Measurements from ENCODE around the gene CHCHD1.
"Not testable (repeated sequence)": the region's sequence is repeated elsewhere in the genome, so short reads cannot be mapped to it uniquely, and the experiment has no call there.

CHCHD1 gene

DNA sequence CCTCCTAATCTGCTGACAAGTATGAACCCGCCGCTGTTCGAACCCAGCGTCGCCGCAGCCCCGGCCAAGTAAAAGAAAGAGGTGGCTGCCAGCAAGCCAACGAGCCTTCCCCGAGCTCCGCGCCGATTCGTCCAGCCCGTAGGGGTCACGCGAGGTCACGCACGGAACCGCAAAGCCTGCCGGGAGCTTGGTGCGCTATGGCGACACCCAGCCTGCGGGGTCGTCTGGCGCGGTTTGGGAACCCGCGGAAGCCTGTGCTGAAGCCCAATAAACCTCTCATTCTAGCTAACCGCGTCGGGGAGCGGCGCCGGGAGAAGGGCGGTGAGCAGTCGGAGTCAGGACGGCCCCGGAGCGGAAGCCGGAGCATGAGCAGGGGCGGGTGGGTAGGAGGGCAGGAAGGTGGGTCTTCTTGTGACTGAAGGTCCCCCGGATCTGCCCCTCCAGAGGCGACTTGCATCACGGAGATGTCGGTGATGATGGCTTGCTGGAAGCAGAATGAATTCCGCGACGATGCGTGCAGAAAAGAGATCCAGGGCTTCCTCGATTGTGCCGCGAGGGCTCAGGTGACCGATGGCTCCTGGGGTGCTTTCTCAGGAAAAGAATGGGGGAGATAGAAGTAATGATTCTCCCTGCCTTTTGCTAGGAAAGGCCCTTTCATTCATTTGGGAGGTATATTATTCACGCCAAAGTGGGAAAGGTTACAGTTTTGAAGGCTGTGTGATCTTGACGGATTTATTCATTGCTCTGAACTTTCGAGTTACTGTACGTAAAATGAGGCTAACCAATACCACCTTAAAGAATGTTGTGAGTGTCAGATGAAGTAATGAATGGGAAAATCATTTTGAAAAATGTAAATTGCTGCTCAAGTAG, at the start of gene CHCHD1:
Gene CHCHD1, plus strand, starts transcription at position 170 of the 870 bp plus-strand sequence. Its CDS starts 28 bp downstream, at position 198.
- peak; percentile 64 for DNase-seq (ENCODE audit: low read depth)

DNA sequence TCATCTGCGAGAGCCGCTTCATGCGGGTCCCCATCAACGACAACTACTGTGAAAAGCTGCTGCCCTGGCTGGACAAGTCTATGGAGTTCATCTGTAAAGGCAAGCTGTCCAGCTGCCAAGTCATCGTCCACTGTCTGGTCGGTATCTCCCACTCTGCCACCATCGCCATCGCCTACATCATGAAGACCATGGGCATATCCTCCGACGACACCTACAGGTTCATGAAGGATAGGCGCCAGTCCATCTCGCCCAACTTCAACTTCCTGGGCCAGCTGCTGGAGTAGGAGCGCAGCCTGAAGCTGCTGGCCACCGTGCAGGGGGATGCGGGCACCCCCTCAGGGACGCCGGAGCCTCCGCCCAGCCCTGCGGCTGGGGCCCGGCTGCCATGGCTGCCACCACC, 49.4 kb upstream of the CHCHD1 start:
- DNase-seq (ENCODE audit: low read depth): no peak

DNA sequence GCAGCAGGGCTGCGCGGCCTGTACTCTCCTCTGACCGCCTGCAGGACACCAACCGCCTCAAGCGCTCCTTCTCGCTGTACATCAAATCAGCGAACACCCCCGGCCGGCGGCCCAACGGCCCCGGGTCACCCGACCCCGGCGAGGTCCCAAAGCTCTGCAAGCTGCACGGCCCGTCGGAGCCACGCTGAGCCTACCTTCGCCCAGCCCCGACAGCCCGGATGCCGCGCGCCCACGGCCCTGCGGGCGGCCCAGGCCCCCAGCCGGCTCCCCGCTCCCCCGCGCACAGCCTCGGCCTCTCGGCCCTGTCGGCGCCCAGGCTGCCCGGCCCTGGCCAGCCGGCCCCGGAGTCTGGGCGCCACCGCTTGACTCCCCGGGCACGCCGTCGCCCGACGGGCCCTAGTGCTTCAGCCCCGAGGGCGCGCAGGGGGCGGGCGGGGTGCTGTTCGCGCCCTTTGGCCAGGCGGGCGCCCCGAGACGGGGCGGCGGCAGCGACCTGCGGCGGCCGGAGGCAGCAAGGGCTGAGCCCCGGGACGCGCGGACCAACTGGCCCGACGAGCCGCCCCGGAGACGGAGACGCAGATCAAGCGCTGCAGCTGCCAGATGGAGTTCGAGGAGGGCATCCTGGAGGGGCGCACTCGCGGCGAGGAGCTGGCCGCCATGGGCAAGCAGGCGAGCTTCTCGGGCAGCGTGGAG, 48.8 kb upstream of the CHCHD1 start:
- DNase-seq (ENCODE audit: low read depth): no peak

DNA sequence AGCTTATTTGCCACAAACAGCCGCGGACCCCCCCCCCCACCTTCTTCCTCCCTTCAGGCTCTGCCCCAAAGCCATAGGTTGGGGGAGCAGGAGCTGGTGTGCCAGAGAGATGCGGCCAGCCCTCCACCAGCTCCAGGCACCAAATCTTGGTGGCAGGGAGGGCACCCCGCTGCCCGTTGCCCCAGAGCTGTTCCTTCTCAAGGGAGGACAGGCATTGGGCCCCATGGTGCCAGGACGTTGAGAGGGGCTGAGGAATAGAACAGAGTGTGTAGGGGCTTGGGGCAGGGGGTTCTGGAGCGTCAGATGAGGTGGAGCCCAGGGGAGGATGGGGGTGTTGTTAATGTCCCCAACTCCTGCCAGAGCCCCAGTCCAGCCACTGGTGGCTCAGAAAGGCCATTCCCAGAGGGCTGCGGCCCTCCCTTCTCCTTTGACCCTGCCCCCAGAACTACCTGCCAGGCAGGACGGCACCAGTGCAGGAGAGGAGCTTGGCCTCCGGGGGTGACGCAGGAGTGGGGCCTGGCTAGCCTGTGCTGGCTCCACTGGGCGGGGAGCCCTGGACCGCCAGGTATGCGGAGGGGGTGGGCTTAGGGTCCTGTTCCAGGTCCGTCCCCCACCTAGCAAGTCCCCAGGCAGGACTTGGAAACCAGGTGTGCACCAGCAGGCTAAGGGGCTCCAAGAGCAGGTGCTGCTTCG, 47.7 kb upstream of the CHCHD1 start:
- no peak for DNase-seq (ENCODE audit: low read depth)

DNA sequence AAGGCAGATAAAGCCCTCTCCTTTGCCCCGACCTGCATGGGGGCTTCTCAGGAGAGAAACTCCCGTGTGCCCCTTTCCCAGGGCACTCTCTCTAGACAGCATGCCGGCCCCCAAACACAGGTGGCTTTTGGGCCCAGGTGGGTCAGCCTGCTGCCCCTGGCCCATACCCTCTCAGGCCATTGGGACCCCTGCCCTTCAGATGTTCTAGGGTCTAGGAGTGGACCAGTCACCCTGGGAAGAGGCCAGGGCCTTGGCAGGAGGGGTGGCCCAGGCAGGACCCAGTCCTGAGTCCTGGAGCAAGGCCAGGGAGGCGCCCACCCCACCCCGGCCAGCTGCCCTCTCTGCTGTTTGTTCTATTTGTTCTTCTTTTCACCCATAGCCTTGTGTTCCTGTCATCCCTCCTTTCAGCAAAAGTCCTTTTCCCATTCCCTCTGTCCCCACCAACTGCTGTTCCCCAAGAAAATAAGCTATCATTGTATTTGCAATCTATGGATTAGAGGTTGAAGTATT, 47.0 kb upstream of the CHCHD1 start:
- DNase-seq (ENCODE audit: low read depth): no peak

DNA sequence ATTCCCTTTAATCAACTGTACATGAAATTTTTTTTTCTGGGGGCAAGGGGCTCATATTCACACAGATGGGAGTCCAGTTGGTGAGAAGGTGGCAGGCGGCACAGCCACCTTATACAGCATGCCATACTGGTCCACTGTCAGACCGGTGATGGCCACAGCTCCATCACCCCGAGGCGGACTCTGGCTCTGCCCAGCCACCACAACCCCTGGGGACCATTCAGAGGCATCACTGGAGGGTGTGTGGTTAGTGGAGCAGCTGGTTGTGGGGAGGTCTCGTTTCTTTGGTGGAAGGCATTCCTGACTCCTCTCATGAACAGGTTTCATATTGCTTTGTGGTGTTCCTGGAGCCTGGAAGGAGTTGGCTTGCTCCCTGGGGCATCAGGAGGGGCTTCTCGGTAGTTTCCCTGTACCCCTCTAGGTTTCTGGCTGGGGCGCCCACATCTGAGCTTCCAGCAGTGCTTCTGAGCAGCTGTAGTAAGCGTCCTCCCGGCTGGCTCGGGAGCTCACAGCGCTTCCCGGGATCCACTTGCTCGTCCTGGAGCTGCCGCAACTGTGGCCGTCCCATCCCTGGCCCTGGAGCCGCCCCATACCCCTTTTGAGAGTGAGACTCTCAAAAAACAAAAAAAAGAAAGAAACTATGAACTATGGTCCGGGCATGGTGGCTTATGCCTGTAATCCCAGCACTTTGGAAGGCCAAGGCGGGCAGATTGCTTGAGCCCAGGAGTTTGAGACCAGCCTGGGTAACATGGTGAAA, 41.2 kb upstream of the CHCHD1 start:
- not testable (repeated sequence) for DNase-seq (ENCODE audit: low read depth)

DNA sequence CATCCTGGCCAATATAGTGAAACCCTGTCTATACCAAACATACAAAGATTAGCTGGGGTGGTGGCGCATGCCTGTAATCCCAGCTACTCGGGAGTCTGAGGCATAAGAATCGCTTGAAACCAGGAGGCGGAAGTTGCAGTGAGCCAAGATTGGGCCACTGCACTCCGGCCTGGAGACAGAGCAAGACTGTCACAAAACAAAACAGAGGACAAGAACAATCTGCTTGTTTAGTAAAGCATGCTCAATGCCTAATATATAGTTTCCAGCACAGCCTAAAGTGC, 39.5 kb upstream of the CHCHD1 start:
- no peak for DNase-seq (ENCODE audit: low read depth)

DNA sequence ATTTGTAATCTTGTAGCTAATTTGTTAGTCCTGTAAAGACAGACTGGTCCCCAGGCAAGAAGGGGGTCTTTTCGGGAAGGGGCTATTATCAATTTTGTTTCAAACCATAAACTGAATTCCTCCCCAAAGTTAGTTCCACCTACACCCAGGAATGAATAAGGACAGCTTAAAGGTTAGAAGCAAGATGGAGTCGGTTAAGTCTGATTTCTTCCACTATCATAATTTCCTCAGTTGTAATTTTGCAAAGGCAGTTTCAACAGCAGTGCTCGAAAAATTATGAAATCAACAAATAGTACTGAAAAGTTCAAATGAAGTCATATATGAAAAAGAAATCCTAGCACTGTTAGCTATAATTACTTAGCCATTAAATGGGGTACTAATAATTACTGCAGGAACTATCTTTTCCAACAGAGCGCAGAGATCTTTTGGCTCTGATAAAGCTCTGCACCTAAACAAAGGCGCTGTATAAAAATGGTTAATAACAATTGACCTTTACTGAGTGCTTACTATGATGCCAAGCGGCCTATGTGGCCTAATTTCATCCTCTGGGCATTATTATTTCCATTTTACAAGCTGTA, 38.4 kb upstream of the CHCHD1 start:
- DNase-seq (ENCODE audit: low read depth): no peak

DNA sequence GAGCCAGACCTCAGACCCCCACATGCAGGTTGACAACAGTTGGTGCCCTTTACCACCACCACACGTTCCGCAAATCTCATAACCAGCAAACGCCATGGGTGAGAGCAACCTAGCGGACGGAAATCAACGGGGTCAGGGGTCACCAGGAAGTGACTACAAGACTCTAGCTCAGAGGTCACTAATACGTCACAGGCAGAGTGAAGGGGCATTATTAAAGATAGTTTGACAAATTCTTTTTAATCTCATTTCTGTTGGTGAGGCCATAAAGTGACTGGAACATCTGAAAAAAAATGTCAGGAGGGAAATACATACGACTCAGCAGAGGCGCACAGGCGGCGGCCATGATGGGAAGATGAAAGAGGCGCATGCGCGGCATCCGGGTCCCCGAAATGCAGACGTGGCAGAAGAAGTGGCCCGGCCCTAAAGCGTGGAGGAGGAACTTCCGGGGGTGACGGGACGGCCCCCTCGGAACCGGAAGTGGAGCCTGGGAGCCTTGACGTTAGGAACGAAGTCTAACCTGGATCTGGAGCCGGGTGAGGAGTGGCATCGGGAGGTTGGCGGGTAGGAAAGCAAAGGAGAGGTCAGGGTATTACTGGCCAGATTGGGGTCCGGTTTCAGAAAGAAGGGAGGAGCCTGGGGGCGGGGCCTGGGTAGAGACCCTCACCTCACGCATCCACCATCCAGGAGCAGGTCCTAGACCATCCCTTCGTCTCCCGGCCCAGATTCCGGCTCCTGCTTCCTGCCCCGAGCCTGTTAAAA, 37.8 kb upstream of the CHCHD1 start, which contains the start of gene SEC24C:
Gene SEC24C, plus strand, starts transcription at position 468 of the 759 bp plus-strand sequence. CDS start 2,461 bp downstream, outside the sequence.
- DNase-seq (ENCODE audit: low read depth): peak; percentile 92

DNA sequence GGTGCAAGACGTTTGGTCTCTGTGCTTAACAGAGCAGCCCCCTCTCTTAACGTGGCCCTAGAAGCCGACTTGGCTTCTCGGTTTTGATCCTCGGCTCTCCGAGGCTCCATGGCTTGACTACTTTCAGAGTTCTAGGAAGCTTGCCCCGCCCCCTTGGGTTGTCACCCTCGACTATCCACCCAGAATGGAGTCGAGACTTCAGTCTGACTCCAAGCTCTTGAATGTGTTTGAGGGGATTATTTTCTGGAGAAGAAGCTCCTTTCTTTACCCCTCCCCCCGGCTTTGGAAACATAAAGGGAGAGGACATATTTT, 37.2 kb upstream of the CHCHD1 start:
- DNase-seq (ENCODE audit: low read depth): peak; percentile 29

DNA sequence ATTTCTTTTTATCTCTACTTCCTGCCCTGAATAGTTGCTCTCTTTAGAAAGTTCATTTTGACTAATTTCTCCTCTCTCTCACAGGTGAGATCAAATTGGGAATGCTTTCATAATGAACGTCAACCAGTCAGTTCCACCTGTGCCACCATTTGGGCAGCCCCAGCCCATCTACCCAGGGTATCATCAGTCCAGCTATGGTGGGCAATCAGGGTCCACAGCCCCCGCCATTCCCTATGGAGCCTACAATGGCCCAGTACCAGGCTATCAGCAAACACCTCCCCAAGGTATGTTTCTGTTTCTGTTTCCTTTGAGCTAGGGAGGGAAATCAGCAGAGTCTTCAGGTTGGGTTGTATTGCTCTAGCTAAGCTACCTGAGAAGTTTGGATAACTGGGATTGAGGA, 35.1 kb upstream of the CHCHD1 start:
- DNase-seq (ENCODE audit: low read depth): no peak

DNA sequence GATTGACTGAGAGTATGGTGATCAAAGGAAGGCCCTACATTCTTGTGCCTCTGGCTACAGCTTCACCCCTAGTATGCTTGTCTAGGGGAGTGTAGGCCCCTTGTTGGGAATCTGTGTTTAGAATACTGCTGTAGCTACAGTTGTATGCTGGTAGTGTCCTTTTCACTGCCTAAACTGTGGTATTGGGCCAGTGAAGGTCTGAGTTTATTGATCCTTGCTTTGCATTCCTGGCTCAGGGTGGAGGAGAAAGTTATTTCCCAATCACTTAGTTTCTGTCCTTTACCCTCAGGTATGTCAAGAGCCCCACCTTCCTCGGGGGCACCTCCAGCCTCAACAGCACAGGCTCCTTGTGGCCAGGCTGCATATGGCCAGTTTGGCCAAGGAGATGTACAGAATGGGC, 31.0 kb upstream of the CHCHD1 start:
- DNase-seq (ENCODE audit: low read depth): no peak

DNA sequence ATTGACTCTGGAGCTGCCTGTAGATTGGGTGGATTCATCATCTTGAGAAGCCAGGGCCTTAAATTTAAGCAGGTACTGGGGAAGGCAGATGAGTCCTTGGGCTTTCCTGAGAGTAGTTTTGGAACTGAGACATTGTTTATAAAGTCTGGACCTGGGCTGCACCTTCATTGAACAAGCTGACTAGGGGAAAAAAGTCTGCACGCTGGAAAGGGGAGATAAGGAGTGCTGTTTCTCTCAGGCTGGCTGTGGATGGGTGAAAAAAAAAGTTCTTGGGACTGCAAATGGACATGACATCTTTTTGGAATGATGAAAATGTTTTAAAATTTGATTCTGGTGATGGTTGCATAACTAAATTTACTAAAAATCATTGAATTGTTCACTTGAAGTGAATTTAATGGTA, 25.7 kb upstream of the CHCHD1 start:
- DNase-seq (ENCODE audit: low read depth): no peak

DNA sequence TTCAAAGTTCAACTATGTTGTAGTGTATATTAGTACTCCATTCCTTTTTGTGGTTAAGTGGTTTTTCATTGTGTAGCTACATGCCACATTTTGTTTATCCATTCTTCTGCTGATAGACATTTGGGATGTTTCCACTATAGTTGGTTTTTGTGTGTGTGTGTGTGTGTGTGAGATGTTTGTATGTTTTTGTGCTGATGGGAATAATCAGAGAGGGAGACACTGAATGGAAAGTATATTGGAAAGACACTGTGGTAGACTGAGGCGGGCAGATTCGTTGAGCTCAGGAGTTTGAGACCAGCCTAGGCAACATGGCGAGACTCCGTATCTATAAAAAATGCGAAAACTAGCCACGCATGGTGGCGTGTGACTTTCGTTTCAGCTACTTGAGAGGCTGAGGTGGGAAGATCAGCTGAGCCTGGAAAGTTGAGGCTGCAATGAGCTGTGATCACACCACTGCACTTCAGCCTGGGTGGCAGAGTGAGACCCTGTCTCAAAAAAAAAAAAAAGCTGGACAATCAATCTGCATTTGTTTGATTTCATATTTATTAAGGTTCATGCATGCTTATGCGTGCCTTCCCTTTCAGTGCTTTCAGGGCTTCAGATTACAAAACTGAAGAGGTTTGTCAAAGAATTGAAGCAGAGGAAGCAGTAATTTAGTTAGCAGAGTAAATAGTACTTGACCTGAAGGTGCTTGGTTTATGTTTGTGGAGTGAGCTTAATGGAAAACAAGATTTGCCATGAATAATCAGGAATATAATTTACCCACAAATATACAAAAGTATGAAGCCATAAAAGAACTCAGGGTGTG, 22.9 kb upstream of the CHCHD1 start:
- no peak for DNase-seq (ENCODE audit: low read depth)

DNA sequence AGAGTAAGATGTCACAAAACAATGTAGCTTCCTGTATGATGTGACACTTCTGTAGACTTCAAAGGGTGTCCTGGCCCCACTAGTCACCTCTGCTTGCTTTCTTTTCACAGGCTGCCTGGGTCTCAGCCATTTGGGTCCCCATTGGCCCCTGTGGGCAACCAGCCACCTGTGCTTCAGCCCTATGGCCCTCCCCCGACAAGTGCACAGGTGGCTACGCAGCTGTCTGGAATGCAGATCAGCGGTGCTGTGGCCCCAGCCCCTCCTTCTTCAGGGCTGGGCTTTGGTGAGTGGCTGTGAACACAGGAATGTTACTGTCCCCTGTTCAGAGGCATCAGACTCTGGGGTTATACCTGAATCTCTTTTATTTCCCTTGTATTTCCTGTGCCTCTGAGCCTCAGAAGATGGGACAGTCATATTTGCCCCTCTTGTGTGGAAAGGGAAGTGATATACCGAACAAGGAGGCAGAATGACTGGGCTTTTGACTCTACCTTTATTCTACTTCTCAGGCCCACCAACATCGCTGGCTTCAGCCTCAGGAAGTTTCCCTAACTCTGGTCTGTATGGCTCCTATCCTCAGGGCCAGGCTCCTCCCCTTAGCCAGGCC, 22.2 kb upstream of the CHCHD1 start:
- no peak for DNase-seq (ENCODE audit: low read depth)

DNA sequence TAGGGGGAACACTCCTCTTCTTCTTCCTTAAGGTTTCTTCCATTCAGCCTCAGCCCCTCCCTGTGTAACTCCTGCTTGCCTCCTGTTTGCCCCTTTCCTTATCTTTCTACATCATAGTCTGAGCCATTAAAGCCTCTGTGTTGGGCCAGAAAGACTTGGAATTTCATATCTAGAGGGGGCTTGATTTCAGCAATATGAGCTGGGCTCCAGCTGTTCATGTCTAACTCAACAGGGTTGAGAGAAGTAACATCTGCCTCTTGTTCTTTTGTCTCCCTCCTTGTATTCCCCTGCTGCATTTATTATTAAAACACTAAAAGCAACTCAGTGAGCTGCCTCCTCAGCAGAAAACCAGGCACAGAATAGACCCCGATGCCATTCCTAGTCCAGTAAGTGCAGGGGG, 20.1 kb upstream of the CHCHD1 start:
- no peak for DNase-seq (ENCODE audit: low read depth)

DNA sequence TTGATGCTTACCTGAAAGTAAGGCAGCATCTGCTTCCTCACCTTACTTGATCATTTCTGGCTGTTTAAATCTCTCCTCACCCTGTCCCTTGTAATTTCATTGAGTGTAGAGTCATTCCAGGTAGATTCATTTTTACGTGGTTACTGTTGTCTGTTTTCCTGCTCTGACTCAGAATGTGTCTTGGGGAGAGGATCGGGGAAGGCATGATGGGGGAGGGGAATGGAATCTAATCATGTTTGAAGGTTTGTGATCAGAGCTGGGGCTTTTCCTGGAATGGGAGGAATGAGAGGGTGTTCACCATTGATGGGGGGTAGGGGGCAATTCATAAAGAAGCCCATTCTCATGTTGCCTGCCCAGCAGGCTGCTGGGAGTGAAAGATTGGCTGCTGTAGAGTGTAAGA, 18.9 kb upstream of the CHCHD1 start:
- DNase-seq (ENCODE audit: low read depth): no peak

DNA sequence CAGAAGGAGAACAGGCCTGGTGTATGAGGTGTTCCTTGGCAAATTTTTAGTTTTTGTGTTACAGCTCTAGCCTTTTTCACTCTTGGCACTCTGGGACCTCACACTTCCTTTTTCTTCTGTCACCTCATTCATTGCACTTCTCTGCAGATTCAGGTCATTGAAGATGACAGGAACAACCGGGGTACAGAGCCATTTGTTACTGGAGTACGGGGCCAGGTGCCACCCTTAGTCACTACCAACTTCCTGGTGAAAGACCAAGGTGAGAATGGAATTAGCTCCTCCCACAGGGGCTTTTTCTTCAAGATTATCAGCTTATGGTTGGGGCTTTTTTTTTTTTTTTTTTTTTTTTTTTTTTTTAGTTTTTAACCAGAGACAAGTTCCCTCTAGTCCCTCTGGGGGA, 18.5 kb upstream of the CHCHD1 start:
- DNase-seq (ENCODE audit: low read depth): no peak

DNA sequence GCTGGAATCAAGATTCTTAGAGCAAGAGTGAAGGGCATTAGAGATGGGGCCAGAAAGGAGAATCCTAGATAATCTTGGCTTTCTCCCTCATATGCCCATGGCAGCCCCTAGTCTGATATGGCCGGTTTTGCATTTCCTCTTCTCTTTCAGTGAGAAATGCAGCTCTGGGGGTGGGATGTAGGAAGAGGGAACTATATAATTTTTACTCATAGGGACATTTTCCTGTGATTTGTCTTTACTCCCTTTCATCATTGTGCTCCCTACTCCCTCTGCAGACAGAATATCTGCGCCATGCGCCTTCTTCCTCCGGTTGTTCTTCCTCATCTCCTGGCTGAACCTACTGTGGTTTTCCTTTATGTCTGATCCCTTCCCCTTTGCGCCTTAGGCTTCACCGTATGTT, 16.8 kb upstream of the CHCHD1 start:
- DNase-seq (ENCODE audit: low read depth): no peak

DNA sequence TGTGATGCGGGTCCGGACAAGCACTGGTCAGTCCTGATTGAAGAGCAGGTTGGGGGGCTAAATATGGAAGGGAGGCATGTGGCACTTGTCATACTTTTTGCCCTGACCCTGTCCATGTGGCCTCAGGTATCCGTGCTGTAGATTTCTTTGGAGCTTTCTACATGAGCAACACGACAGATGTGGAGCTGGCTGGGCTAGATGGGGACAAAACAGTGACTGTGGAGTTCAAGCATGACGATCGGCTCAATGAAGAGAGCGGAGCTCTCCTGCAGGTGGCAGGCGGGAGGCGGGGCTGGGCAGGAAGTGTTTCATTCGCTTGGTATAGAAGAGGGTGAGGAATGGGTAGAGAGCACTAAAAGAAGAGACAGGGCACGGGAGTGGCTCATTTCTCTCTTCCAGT, 13.0 kb upstream of the CHCHD1 start:
- DNase-seq (ENCODE audit: low read depth): no peak

Data from GM04504 (cell line).